Neuronal stem cell (in vitro differentiated cells): Measurements from ENCODE around the gene RPIA.
"Not testable (repeated sequence)": the region's sequence is repeated elsewhere in the genome, so short reads cannot be mapped to it uniquely, and the experiment has no call there.

Experiments
- DNase-seq: peaks from one replicate; pipeline ENCODE4 v3.0.0-alpha.2; 2013; ENCODE audit warnings: low spot score
- H2AFZ ChIP-seq: one replicate; pipeline ENCODE4 v1.6.1; 2013; ENCODE audit warnings: mild to moderate bottlenecking, low read length, inconsistent platforms
- H2AK5ac ChIP-seq: 2 replicates; pipeline ENCODE4 v1.6.1; 2013; ENCODE audit warnings: low read depth, mild to moderate bottlenecking, inconsistent platforms, low read length, moderate library complexity, mixed read lengths
- H2BK120ac ChIP-seq: 2 replicates; pipeline ENCODE4 v1.6.1; 2013; ENCODE audit warnings: low read depth, mild to moderate bottlenecking, inconsistent platforms, low read length, moderate library complexity, mixed read lengths
- H2BK12ac ChIP-seq: one replicate; pipeline ENCODE4 v1.6.1; 2013; ENCODE audit warnings: low read length, inconsistent platforms
- H2BK15ac ChIP-seq: 2 replicates; pipeline ENCODE4 v1.6.1; 2013; ENCODE audit warnings: mild to moderate bottlenecking, low read length, inconsistent platforms, mixed read lengths
- H2BK5ac ChIP-seq: one replicate; pipeline ENCODE4 v1.6.1; 2013; ENCODE audit warnings: inconsistent platforms, mild to moderate bottlenecking, low read length, moderate library complexity
- H3K14ac ChIP-seq: one replicate; pipeline ENCODE4 v1.6.1; 2013; ENCODE audit warnings: low read length, inconsistent platforms
- H3K18ac ChIP-seq: 2 replicates; pipeline ENCODE4 v1.6.1; 2013; ENCODE audit warnings: low read length, inconsistent platforms
- H3K23ac ChIP-seq: 2 replicates; pipeline ENCODE4 v1.6.1; 2013; ENCODE audit warnings: low read depth, mild to moderate bottlenecking, mixed read lengths, low read length, inconsistent platforms; ENCODE audit not compliant: poor library complexity
- H3K27ac ChIP-seq: replicated peaks from 3 replicates; pipeline ENCODE4 v1.5.1; 2013; ENCODE audit warnings: low read length, inconsistent platforms
- H3K27me3 ChIP-seq, 3 experiments: 2 replicates each; pipeline ENCODE4 v1.6.1; 2013; ENCODE audit warnings: low read length in 3 of 3, mild to moderate bottlenecking in 2 of 3, inconsistent platforms in 1 of 3, low read depth in 1 of 3, mixed read lengths in 1 of 3, moderate library complexity in 1 of 3; ENCODE audit not compliant: control insufficient read depth in 3 of 3, insufficient read depth in 3 of 3
- H3K36me3 ChIP-seq, 2 donors: replicated peaks in 1 of 2; 2 replicates each; pipeline ENCODE4 v1.6.1; 2013; ENCODE audit warnings: low read length in 2 of 2; ENCODE audit not compliant: control insufficient read depth in 2 of 2, insufficient read depth in 2 of 2
- H3K4ac ChIP-seq: 2 replicates; pipeline ENCODE4 v1.6.1; 2013; ENCODE audit warnings: inconsistent platforms, mild to moderate bottlenecking, low read length, moderate library complexity
- H3K4me1 ChIP-seq, 2 donors: 1 replicate in 1 of 2; 2 replicates in 1 of 2; pipeline ENCODE4 v1.6.1; 2013; ENCODE audit warnings: low read length in 2 of 2, low read depth in 1 of 2; ENCODE audit not compliant: control insufficient read depth in 2 of 2, insufficient read depth in 1 of 2
- H3K4me2 ChIP-seq: one replicate; pipeline ENCODE4 v1.6.1; 2013; ENCODE audit warnings: mild to moderate bottlenecking, low read length, inconsistent platforms; ENCODE audit not compliant: insufficient read depth, poor library complexity, severe bottlenecking
- H3K4me3 ChIP-seq, 2 donors: 2 replicates each; pipeline ENCODE4 v1.5.1; 2013; ENCODE audit warnings: low read length in 2 of 2, mild to moderate bottlenecking in 2 of 2, inconsistent platforms in 1 of 2, moderate library complexity in 1 of 2
- H3K79me1 ChIP-seq: one replicate; pipeline ENCODE4 v1.6.1; 2013; ENCODE audit warnings: low read depth, mild to moderate bottlenecking, inconsistent platforms, low read length, moderate library complexity
- H3K9ac ChIP-seq: one replicate; pipeline ENCODE4 v1.6.1; 2013; ENCODE audit warnings: mild to moderate bottlenecking, low read depth, low read length, inconsistent platforms; ENCODE audit not compliant: poor library complexity
- H3K9me3 ChIP-seq, 2 donors: replicated peaks in 1 of 2; 2 replicates each; pipeline versions ENCODE3 to v1.6.1; 2013; ENCODE audit warnings: low read length in 2 of 2, mild to moderate bottlenecking in 2 of 2, inconsistent platforms in 1 of 2, low read depth in 1 of 2, mixed read lengths in 1 of 2, moderate library complexity in 1 of 2; ENCODE audit not compliant: control insufficient read depth in 2 of 2, insufficient read depth in 1 of 2
- H4K8ac ChIP-seq: one replicate; pipeline ENCODE4 v1.6.1; 2013; ENCODE audit warnings: low read depth, mild to moderate bottlenecking, inconsistent platforms, low read length, moderate library complexity
- H4K91ac ChIP-seq: one replicate; pipeline ENCODE4 v1.6.1; 2013; ENCODE audit warnings: low read length, low read depth, mild to moderate bottlenecking, inconsistent platforms; ENCODE audit not compliant: poor library complexity
- WGBS, 2 donors: extraction: QIAGEN DNeasy Blood & Tissue Kit; methylation state at CpG; one replicate each; pipeline ENCODE4 v1.1.7; 2013; ENCODE audit warnings: missing lambda C conversion rate in 2 of 2, mixed read lengths in 1 of 2; ENCODE audit not compliant: insufficient read length in 2 of 2, insufficient replicate concordance in 1 of 2; ENCODE audit errors: extremely low coverage in 2 of 2; 5-methylcytosine and 5-hydroxymethylcytosine counted together

The RPIA gene

DNA sequence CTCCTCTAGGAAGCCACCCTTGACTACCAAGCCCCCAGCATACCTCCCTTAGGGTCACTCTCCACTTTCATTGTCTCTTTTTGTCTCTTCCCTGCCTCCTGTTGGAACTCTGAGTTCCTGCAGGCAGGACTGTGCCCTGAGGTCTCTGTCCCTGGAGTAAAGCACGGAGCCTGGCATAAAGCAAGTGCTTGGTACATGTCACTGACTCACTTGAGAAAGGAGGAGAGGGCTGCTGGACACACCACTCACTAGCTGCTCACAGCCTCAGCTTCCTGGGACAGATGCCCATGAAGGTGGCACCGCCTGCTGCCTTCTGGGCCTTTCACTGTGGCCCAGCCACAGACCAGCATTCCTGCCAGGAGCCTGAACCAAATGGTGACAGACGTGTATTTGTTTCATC lies 64.4 kb downstream of the RPIA start:
- no peak overlapping the region for H3K4me2 ChIP-seq
- H2BK5ac ChIP-seq = no peak overlapping the region
- WGBS, 2 donors = no CpG with 5 or more reads among the region's 3 CpGs
- H3K4me3 ChIP-seq = no peak overlapping the region
- no peak overlapping the region for H3K9ac ChIP-seq
- no peak overlapping the region for H3K23ac ChIP-seq
- H2AFZ ChIP-seq = no peak overlapping the region
- no peak overlapping the region for H2BK120ac ChIP-seq
- no peak overlapping the region for H3K4ac ChIP-seq
- DNase-seq = no peak
- peaks cover 0 to 2% of the 10 kb centered on the region in 2 donors for H3K9me3 ChIP-seq
- no peak overlapping the region for H2AK5ac ChIP-seq
- H3K79me1 ChIP-seq = no peaks in the 10 kb centered on the region
- H2BK12ac ChIP-seq = no peak overlapping the region
- H4K91ac ChIP-seq = no peak overlapping the region
- no peaks in the 10 kb centered on the region for H3K4me1 ChIP-seq
- H3K14ac ChIP-seq = no peak overlapping the region
- no peaks in the 10 kb centered on the region for H3K27me3 ChIP-seq
- H3K36me3 ChIP-seq = peaks cover 0 to 33% of the 10 kb centered on the region in 2 donors
- no peak overlapping the region for H2BK15ac ChIP-seq
- no peak overlapping the region for H4K8ac ChIP-seq
- no peak overlapping the region for H3K18ac ChIP-seq
- no peak overlapping the region for H3K27ac ChIP-seq

DNA sequence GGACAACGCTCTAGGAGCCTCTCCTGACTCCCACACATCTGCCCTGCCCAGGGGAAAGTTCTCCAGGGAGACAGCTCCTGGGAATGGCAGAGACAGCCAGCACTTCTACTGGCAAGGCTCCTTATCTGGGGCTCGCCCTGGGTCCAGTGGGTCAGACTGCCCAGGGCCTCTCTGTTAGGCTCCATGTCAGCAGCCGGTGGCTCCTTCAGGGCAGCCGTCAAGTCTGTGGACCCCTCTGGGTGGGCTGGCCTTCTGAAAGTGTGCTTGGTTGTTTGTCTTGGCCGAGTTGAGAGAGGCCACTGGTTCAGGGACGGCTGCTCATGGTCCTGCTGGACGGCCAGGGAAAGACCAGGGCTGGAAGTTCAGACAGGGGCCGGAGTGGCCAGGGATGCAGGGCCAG lies 65.6 kb downstream of the RPIA start:
- Histone ChIP-seq H3K4me3 (no peak overlapping the region), H4K91ac (no peak overlapping the region), H3K14ac (no peak overlapping the region), H3K4ac (no peak overlapping the region), H3K27me3 (no peaks in the 10 kb centered on the region), H3K4me2 (no peak overlapping the region), H4K8ac (no peak overlapping the region), H2AFZ (no peak overlapping the region), H2BK12ac (no peak overlapping the region), H3K27ac (no peak overlapping the region), H3K9me3 (peaks cover 0 to 2% of the 10 kb centered on the region in 2 donors), H3K23ac (peak overlapping the region; percentile 17), H2AK5ac (no peak overlapping the region), H2BK5ac (no peak overlapping the region), H3K36me3 (peaks cover 0 to 21% of the 10 kb centered on the region in 2 donors), H3K4me1 (no peaks in the 10 kb centered on the region), H2BK120ac (no peak overlapping the region), H2BK15ac (no peak overlapping the region), H3K18ac (no peak overlapping the region), H3K79me1 (no peaks in the 10 kb centered on the region), H3K9ac (no peak overlapping the region)
- no CpG with 5 or more reads among the region's 8 CpGs for WGBS, 2 donors
- DNase-seq = no peak

DNA sequence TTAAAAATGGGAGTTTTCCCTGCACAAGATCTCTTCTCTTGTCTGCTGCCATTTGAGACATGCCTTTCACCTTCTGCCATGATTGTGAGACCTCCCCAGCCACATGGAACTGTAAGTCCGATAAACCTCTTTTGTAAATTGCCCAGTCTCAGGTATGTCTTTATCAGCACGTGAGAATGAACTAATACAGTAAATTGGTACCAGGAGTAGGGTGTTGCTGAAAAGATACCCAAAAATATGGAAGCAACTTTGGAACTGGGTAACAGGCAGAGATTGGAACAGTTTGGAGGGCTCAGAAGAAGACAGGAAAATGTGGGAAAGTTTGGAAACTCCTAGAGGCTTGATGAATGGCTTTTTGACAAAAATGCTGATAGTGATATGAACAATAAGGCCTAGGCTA lies 67.2 kb downstream of the RPIA start:
- WGBS, 2 donors = no CpG with 5 or more reads among the region's 2 CpGs
- not testable (repeated sequence) for H3K27ac ChIP-seq

DNA sequence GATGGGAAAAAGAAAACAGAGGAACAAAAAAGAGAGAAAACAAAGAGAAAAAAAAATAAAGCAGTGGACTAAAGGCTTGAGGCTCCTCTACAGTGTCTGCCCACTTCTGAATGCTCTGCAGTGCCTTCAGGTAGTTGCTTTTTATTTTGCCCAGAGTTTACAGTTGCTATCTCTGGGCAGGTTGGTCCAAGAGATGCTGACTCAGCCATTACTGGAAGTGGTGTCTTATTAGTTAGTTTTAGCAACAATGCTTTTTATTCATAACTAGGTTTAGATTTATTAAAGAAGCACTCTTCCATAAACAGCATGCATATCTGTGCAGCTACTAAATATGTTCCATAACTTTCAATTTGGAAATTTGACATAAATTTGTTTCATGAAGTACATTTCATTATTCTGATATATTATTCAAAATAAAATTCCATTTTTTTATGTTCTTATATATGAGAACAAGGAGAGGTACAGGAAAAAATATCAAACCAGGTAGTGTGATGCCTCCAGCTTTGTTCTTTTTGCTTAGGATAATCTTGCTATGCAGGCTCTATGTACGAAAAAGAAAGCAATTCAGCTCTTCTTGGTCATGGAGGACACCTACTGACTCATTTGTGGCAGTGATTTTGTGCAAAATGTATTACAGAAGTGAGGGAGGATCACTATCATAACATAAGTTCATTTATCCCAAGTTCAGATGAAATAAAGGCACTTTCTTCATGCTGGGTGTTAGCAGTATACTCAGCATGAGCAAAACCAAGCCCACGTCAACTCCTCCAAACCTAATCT lies 69.5 kb downstream of the RPIA start:
- no peak overlapping the region for H3K27ac ChIP-seq
- H3K9ac ChIP-seq = no peak overlapping the region
- no peak overlapping the region for H3K4ac ChIP-seq
- H3K4me1 ChIP-seq = peaks cover 0 to 5% of the 10 kb centered on the region in 2 donors
- peaks cover 3 to 22% (median 14%) of the 10 kb centered on the region in 3 experiments for H3K27me3 ChIP-seq
- no peak overlapping the region for H3K4me3 ChIP-seq
- H4K8ac ChIP-seq = no peak overlapping the region
- no peaks in the 10 kb centered on the region for H3K36me3 ChIP-seq
- H3K79me1 ChIP-seq = no peaks in the 10 kb centered on the region
- H2AFZ ChIP-seq = no peak overlapping the region
- no peak overlapping the region for H2AK5ac ChIP-seq
- H3K18ac ChIP-seq = no peak overlapping the region
- H3K14ac ChIP-seq = no peak overlapping the region
- no peak overlapping the region for H2BK5ac ChIP-seq
- H2BK15ac ChIP-seq = no peak overlapping the region
- H3K4me2 ChIP-seq = no peak overlapping the region
- no CpG with 5 or more reads among the region's 2 CpGs for WGBS, 2 donors
- DNase-seq = no peak
- H3K23ac ChIP-seq = no peak overlapping the region
- H2BK12ac ChIP-seq = no peak overlapping the region
- peaks cover 4 to 6% of the 10 kb centered on the region in 2 donors for H3K9me3 ChIP-seq
- H2BK120ac ChIP-seq = no peak overlapping the region
- no peak overlapping the region for H4K91ac ChIP-seq

More for the DNA sequence above, 67.2 kb downstream of the RPIA start:
- not testable (repeated sequence) for H3K14ac ChIP-seq, H3K23ac ChIP-seq, H3K4me3 ChIP-seq, H3K27me3 ChIP-seq, H4K8ac ChIP-seq, H3K36me3 ChIP-seq, H2BK5ac ChIP-seq, H4K91ac ChIP-seq, H3K4me1 ChIP-seq, H2BK120ac ChIP-seq, H3K4ac ChIP-seq, H3K9ac ChIP-seq, H2BK15ac ChIP-seq, H2AFZ ChIP-seq, H2AK5ac ChIP-seq, H3K4me2 ChIP-seq, DNase-seq, H3K18ac ChIP-seq, H3K9me3 ChIP-seq, H3K79me1 ChIP-seq, H2BK12ac ChIP-seq
